Right lobe of liver (tissue), 6 donors: ENCODE measurements around the gene CELF2. TPM values are rescaled to one million over a fixed set of nuclear protein-coding genes. Genes with fewer than 3 reads are reported as not detected.

ENCODE experiments used
- ATAC-seq, 4 donors: fragments of 200-7000 bp; cut with Tn5 transposase; one replicate each; pipeline ENCODE4 v1.9.1; 2020; ENCODE audit warnings: mild to moderate bottlenecking in 4 of 4, moderate library complexity in 4 of 4
- DNase-seq, 3 donors: peaks; one replicate each; pipeline ENCODE4 v3.0.0-alpha.2; 2020
- H3K27ac ChIP-seq, 3 donors: fragments of 200-600 bp; one replicate each; pipeline ENCODE4 v1.8.0; 2022
- H3K27me3 ChIP-seq, 2 donors: fragments of 200-600 bp; one replicate each; pipeline ENCODE4 v1.8.0; 2022
- H3K36me3 ChIP-seq, 4 donors: fragments of 200-600 bp; sonication (generic) in 1 of 4; one replicate each; pipeline versions ENCODE4 v1.5.1 to v1.8.0; 2017 to 2022; ENCODE audit warnings: control low read depth in 1 of 4
- H3K4me1 ChIP-seq, 4 donors: fragments of 200-600 bp; sonication (generic) in 1 of 4; one replicate each; pipeline versions ENCODE4 v1.5.1 to v1.8.0; 2017 to 2022; ENCODE audit warnings: control low read depth in 1 of 4
- H3K4me3 ChIP-seq, 3 donors: fragments of 200-600 bp; one replicate each; pipeline ENCODE4 v1.8.0; 2022
- H3K9me3 ChIP-seq, 4 donors: fragments of 200-600 bp; sonication (generic) in 1 of 4; one replicate each; pipeline versions ENCODE4 v1.5.1 to v1.8.0; 2017 to 2022; ENCODE audit warnings: control low read depth in 1 of 4
- CTCF ChIP-seq, 4 donors: fragments of 200-600 bp in 3 of 4; fragments of 450-650 bp in 1 of 4; IDR thresholded peaks; one replicate each; pipeline versions ENCODE4 v1.5.1 to v1.8.0; 2016 to 2022; ENCODE audit warnings: antibody characterized with exemption in 4 of 4, mild to moderate bottlenecking in 2 of 4
- POLR2A ChIP-seq: fragments of 450-650 bp; IDR thresholded peaks from one replicate; pipeline ENCODE4 v1.6.1; 2017; ENCODE audit warnings: antibody characterized with exemption, mild to moderate bottlenecking
- WGBS: methylation state at CpG from one replicate; pipeline ENCODE4 v1.1.6; 2018; ENCODE audit warnings: low coverage, low lambda C conversion rate; ENCODE audit not compliant: insufficient coverage; ENCODE audit errors: missing lambda C conversion rate; 5-methylcytosine and 5-hydroxymethylcytosine counted together
- intact Hi-C, 2 donors: fragments of 100-400 bp; cut with DNase I; formaldehyde crosslinking; loops; one replicate each; pipeline versions ENCODE4 v1.11.2 to v1.14.1; 2022
- total RNA-seq, 6 experiments: library from RNA; depleted of rRNA in 2 of 6; stranded (reverse); fragments of >200 nt in 2 of 6; fragmentation: NEBNext Ultra II Directional in 3 of 6; extraction: Animal tissue kit (Norgen Biotek cat#: 25700) in 3 of 6; gene quantifications; one replicate each; pipeline versions ENCODE4 v1.1.0 to v1.2.4, GENCODE V29; 2016 to 2023
- donor health status: DM: no; HTN: yes; CAD: no.
- donor health status: DM: no; HTN: no; CAD: no.
- donor health status: DM: no; HTN: no; CAD: no.
- donor health status: DM: no; HTN: yes; CAD: no.
- donor health status: DM: no; HTN: yes; CAD: no.

CELF2 gene
- total RNA-seq, 6 experiments from 2014 or later, result 2.4 to 6.2 (median 3.7) TPM

DNA sequence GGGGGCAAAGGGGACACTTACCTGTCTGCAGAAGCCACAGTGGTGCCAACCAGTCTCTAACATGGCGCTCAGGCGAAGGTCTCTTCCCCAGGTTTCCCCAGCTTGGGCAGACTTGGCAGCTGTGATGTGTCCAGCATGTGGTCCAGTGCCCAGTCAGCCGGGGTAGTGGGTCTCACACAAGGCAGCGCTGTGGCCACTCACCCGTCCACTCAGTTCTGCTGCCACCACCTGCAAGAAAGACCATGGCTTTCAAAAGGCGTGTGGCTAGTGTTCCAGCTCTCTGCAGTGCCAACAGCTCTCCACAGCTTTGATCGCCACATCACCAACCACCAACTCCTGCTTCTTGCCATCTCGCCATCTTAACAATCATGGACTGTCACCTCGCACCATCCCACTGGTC, 334.1 kb downstream of the CELF2 start:
- WGBS, result 71% methylated on average over 2 of the region's 9 CpGs
- intact Hi-C loops, result no loop called here
- H3K27ac ChIP-seq, result no peak overlapping the region
- no peak for ATAC-seq
- no peaks in the 10 kb centered on the region for H3K4me1 ChIP-seq
- no peaks in the 10 kb centered on the region for H3K9me3 ChIP-seq
- H3K4me3 ChIP-seq, result no peak overlapping the region
- DNase-seq, result no peak
- no peaks in the 10 kb centered on the region for H3K36me3 ChIP-seq
- no peaks in the 10 kb centered on the region for H3K27me3 ChIP-seq
- no peak for TF ChIP-seq CTCF (IDR thresholded peaks at IDR 0.05)
- no peak for TF ChIP-seq POLR2A

- TF ChIP-seq CTCF (IDR thresholded peaks at IDR 0.05), result no peak
- no peak for TF ChIP-seq POLR2A
- no peak overlapping the region for H3K27ac ChIP-seq
- no peaks in the 10 kb centered on the region for H3K36me3 ChIP-seq
- H3K27me3 ChIP-seq, result no peaks in the 10 kb centered on the region
- no peak overlapping the region for H3K4me3 ChIP-seq
- H3K9me3 ChIP-seq, result no peaks in the 10 kb centered on the region
- intact Hi-C loops, result no loop called here
- no peaks in the 10 kb centered on the region for H3K4me1 ChIP-seq
- DNase-seq (no peak), ATAC-seq (no peak)
- 57% methylated on average over 10 of the region's 12 CpGs for WGBS
These were observed 335.6 kb downstream of the CELF2 start for GRCh38 chr10:11353006-11353896.

DNA sequence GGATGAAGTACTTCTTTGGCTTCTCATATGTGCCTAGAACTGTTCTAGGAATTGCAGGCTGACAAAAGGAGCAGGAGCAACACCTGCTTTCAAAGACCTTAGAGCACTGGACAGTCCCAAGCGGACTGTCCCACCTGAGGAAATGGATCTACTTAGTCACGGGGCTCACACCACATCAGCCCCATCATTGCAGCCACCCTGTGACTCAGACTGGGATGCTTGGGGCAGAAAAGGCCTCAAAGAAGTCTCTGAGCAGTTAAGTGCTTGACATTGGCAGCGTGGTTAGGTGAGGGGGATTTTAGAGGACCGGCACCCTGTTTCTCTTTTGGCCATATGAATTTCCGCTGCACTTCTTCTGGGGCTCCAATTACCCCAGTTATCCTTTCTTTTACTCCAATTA, 337.2 kb downstream of the CELF2 start:
- DNase-seq, result no peak
- WGBS, result 45% methylated on average over 2 of the region's 5 CpGs
- Histone ChIP-seq H3K4me1 (no peaks in the 10 kb centered on the region), H3K9me3 (no peaks in the 10 kb centered on the region), H3K36me3 (no peaks in the 10 kb centered on the region), H3K27me3 (no peaks in the 10 kb centered on the region), H3K4me3 (no peak overlapping the region), H3K27ac (no peak overlapping the region)
- TF ChIP-seq POLR2A (no peak), CTCF (IDR thresholded peaks at IDR 0.05) (no peak)
- ATAC-seq, result no peak
- intact Hi-C loops, result no loop called here

DNA sequence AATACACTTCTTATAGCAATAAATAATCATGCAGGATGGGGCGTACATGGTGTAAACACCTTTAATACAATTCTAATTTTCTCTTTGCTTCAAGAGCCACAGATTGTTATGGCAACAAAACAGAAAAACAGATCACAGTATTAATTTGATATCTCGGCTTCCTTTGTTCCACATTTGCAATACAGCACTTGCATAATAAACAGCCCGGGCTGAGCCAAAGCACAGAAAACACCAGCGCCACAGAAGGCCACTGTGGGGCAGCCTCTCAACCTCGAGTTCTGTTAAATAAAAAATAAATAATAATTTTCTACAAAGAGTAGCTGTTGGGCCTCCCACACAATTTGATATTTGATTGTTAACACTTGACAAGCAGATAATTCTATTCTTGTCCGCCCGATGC, 337.9 kb downstream of the CELF2 start:
- H3K4me1 ChIP-seq, result no peaks in the 10 kb centered on the region
- no peaks in the 10 kb centered on the region for H3K27me3 ChIP-seq
- no peak overlapping the region for H3K4me3 ChIP-seq
- TF ChIP-seq POLR2A (no peak), CTCF (IDR thresholded peaks at IDR 0.05) (no peak)
- no peak for ATAC-seq
- H3K9me3 ChIP-seq, result no peaks in the 10 kb centered on the region
- WGBS, result 70% methylated on average over 7 of the region's 7 CpGs
- H3K36me3 ChIP-seq, result no peaks in the 10 kb centered on the region
- intact Hi-C loops, result no loop called here
- DNase-seq, result no peak
- H3K27ac ChIP-seq, result no peak overlapping the region
